ENCODE measurements around the gene EPM2AIP1. TPM values are rescaled to one million over a fixed set of nuclear protein-coding genes. Genes with fewer than 3 reads are reported as not detected.
"Not testable (repeated sequence)": the region's sequence is repeated elsewhere in the genome, so short reads cannot be mapped to it uniquely, and the experiment has no call there.

The EPM2AIP1 gene
- total RNA-seq, 1 donor from 2014 or later = 22.1 TPM

DNA sequence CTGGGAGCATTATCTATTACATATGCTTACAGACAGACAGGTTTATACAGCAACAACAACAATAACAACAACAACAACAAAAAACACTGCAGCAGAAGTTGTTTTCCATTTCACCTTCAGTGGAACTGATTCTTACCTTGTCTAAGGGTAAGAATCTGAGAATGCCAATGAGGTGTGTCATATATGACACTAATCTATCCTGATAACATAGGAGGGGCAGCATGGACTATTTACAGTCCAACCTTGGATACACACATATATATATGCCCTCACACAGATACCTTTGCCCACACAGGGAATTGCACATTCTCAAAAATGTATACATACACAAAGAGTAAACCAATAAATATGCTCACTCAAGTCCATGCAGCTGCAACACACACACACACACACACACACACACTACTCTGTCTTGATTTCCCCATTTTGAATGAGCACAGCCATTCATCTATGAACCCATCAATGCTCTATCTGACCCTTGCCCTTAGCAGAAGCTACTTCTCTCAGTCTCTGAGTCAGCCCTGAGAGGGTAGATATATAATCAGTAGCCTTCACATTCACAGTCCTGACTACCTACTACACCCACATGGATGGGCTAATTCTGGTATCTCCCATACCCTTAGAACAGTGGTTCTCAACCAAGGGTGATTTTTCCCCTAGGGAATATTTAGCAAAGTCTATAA lies 38.3 kb downstream of the EPM2AIP1 start:
- DNase-seq (ENCODE audit: low read depth) = no peak

DNA sequence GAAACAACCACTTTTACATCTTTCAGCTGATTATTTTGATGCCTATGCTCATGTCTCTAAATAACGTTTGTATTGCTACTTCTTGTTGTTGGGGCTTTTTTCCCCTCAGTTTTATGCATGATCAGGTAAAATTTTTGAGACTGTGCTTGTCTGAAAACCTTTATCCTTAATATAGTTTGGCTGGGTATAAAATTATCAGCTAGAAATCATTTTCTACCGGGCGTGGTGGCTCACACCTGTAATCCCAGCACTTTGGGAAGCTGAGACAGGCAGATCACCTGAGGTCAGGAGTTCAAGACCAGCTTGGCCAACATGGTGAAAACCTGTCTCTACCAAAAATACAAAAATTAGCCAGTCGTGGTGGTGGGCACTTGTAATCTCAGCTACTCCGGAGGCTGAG lies 45.1 kb downstream of the EPM2AIP1 start:
- DNase-seq (ENCODE audit: low read depth) = not testable (repeated sequence)

DNA sequence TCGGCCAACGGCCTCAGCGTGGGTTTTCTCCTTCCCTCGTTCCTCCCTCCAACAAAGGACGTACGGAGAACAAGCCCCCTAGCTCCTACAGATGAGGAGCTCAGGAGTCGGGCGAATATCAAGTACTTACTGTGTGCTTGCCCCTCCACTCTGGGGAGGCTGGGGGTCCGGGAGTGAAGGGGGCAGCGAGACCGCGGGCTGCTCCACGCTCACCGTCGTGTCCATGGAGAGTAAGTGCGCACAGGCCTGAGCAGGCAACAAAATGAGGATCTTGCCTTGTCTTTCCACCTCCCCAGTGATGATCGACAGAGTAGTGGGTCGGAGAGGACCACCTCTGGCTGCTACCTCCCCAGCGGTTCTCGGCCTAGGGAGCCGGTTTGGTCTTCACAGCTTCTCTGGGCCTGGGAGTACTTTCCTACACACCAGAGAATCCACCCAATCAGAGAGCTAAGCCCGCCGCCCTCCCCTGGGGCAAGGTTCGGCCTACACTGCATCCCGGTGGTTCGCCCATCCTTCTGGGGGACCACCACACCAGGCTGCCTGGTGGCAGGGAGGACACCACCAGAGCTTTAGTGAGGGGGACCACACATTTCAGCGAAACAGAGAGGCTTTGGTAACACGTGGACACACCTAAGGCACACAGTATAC lies 47.5 kb downstream of the EPM2AIP1 start:
- no peak for DNase-seq (ENCODE audit: low read depth)

DNA sequence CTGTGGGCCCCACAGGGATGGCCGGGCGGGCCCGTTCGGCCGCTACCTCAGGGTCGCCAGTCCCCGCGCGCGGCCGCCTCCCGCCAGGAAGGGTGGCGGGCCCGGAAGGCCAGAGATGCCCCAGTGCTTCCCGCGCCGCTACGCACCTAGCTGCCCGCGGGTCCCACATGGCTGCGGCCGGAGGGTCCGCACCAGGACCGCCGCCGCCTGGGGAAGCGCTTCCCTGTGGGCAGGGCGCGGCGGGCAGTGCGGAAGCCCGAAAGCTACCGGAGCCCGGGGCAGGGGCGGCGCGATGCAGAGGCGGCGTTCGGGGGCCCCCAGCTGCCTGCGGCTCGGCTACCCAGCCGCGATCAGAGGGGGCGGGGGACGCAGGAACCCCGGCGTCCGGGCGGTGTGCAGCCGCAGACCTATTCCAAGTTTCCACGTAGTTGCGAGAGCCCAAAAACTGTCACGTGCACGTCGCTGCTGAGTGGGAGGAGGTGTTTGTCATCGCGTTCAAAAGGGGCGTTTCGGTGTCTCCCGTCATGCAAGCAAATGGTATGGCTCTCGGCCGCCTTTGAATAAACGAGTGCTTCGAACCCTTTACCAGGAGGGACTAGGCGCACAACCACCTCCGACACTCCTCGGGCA lies 48.2 kb downstream of the EPM2AIP1 start, which contains the start of gene TRANK1:
Gene TRANK1, minus strand, starts transcription at position 414 of the 630 bp plus-strand sequence. Its CDS starts 245 bp downstream, at position 169.
- DNase-seq (ENCODE audit: low read depth) = peak; percentile 49

- peak; percentile 68 for DNase-seq (ENCODE audit: low read depth)
Observed at GRCh38 chr3:36944012-36944640, 48.8 kb downstream of the EPM2AIP1 start.

GRCh38 chr3:36943601-36944000 lies 49.3 kb downstream of the EPM2AIP1 start:
- DNase-seq (ENCODE audit: low read depth) = no peak

- DNase-seq (ENCODE audit: low read depth) = no peak
Observed at GRCh38 chr3:36942638-36943248, 50.2 kb downstream of the EPM2AIP1 start.

- DNase-seq (ENCODE audit: low read depth) = no peak
Observed at GRCh38 chr3:36941658-36942057, 51.3 kb downstream of the EPM2AIP1 start.

DNA sequence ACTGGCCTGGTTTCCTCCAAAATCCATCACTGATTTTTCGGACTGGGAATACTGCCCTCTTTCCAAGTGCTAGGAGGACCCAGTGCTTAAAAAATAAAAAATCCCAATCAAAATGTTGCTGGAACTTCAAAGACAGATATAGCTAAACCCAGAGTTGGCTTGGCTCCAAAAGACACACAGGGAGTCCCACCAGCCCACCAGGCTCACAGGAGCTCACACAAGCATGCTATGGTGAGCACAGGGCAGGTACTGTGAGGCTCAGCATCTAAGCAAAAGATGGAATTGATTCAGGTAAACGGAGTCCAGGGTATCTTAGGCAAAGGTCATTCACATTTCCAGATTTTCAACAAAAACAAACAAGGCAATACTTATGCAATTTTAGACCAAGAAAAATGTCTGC lies 51.8 kb downstream of the EPM2AIP1 start:
- DNase-seq (ENCODE audit: low read depth) = no peak

- no peak for DNase-seq (ENCODE audit: low read depth)
Observed at GRCh38 chr3:36937492-36937891, 55.4 kb downstream of the EPM2AIP1 start.

Other genes with a start within 250 kb of the EPM2AIP1 start
- gene DCLK3, start 228.6 kb downstream of the EPM2AIP1 start, total RNA-seq = not detected in 2 replicates
- 7.5 and 8.7 TPM in 2 replicates for gene TRANK1, start 48.1 kb downstream of the EPM2AIP1 start, total RNA-seq
- 43.8 and 45.6 TPM in 2 replicates for gene MLH1, start 387 bp upstream of the EPM2AIP1 start, total RNA-seq
- gene LRRFIP2, start 181.5 kb upstream of the EPM2AIP1 start, total RNA-seq = 64.0 and 87.2 TPM in 2 replicates